ENCODE results near the gene RNF126.
"Not testable (repeated sequence)": the region's sequence is repeated elsewhere in the genome, so short reads cannot be mapped to it uniquely, and the experiment has no call there.

Gene RNF126

GRCh38 chr19:646779-647565, 16.0 kb downstream of the RNF126 start:
- DNase-seq (ENCODE audit: low spot score), result no peak

GRCh38 chr19:645912-646778, 16.9 kb downstream of the RNF126 start:
- DNase-seq (ENCODE audit: low spot score), result no peak

- no peak for DNase-seq (ENCODE audit: low spot score)
Observed at GRCh38 chr19:644789-645188, 18.2 kb downstream of the RNF126 start.

GRCh38 chr19:644363-644762, 18.7 kb downstream of the RNF126 start:
- no peak for DNase-seq (ENCODE audit: low spot score)

GRCh38 chr19:643736-644135, 19.3 kb downstream of the RNF126 start:
- DNase-seq (ENCODE audit: low spot score), result no peak

- DNase-seq (ENCODE audit: low spot score), result no peak
Observed at GRCh38 chr19:642767-643727, 20.0 kb downstream of the RNF126 start.

GRCh38 chr19:641702-642101, 21.3 kb downstream of the RNF126 start:
- DNase-seq (ENCODE audit: low spot score), result no peak

GRCh38 chr19:640606-641189, 22.3 kb downstream of the RNF126 start:
- DNase-seq (ENCODE audit: low spot score), result no peak

GRCh38 chr19:640161-640558, 22.9 kb downstream of the RNF126 start:
- DNase-seq (ENCODE audit: low spot score), result no peak

GRCh38 chr19:639253-640160, 23.5 kb downstream of the RNF126 start, which contains the start of gene FGF22:
FGF22 (plus strand) TSS chr19:639879; CDS start chr19:639926, 47 bp downstream.
- DNase-seq (ENCODE audit: low spot score), result no peak

- no peak for DNase-seq (ENCODE audit: low spot score)
Observed at GRCh38 chr19:638906-639252, 24.1 kb downstream of the RNF126 start.

GRCh38 chr19:634975-635652, 27.9 kb downstream of the RNF126 start:
- DNase-seq (ENCODE audit: low spot score), result no peak

GRCh38 chr19:633786-634639, 29.0 kb downstream of the RNF126 start:
- peak; percentile 57 for DNase-seq (ENCODE audit: low spot score)

GRCh38 chr19:633068-633785, 29.8 kb downstream of the RNF126 start, which contains the start of gene POLRMT:
POLRMT (minus strand) TSS chr19:633537; CDS start chr19:633512, 25 bp downstream.
- peak; percentile 98 for DNase-seq (ENCODE audit: low spot score)

GRCh38 chr19:632579-633067, 30.4 kb downstream of the RNF126 start:
- DNase-seq (ENCODE audit: low spot score), result peak; percentile 84

GRCh38 chr19:629961-630714, 32.9 kb downstream of the RNF126 start:
- DNase-seq (ENCODE audit: low spot score), result no peak

GRCh38 chr19:629515-629914, 33.5 kb downstream of the RNF126 start:
- not testable (repeated sequence) for DNase-seq (ENCODE audit: low spot score)

Data from RKO (cell line).